OCI-M2 (cell line): ENCODE data around the gene AKAP12.

Experiments
- DNase-seq: peaks from one replicate; lab custom pipeline; 2025; ENCODE audit not compliant: unreplicated experiment; lab: John Stamatoyannopoulos, UW

AKAP12 gene

GRCh38 chr6:151233731-151234130 is 6.0 kb upstream of the AKAP12 start:
- no peak for DNase-seq

- DNase-seq = no peak
Observed at GRCh38 chr6:151236668-151237401, 2.9 kb upstream of the AKAP12 start.

- DNase-seq = no peak
Observed at GRCh38 chr6:151240036-151240685, 394 bp downstream of the AKAP12 start.

- DNase-seq = no peak
Observed at GRCh38 chr6:151240791-151241642, 1.2 kb downstream of the AKAP12 start.

GRCh38 chr6:151241853-151242252 is 2.1 kb downstream of the AKAP12 start:
- no peak for DNase-seq

GRCh38 chr6:151242420-151242861 is 2.7 kb downstream of the AKAP12 start:
- no peak for DNase-seq

GRCh38 chr6:151243481-151243880 is 3.7 kb downstream of the AKAP12 start:
- DNase-seq = no peak

- DNase-seq = no peak
Observed at GRCh38 chr6:151247490-151247889, 7.7 kb downstream of the AKAP12 start.

- no peak for DNase-seq
Observed at GRCh38 chr6:151248295-151248694, 8.5 kb downstream of the AKAP12 start.

GRCh38 chr6:151252634-151253033 is 12.9 kb downstream of the AKAP12 start:
- no peak for DNase-seq

- DNase-seq = no peak
Observed at GRCh38 chr6:151254451-151255081, 14.8 kb downstream of the AKAP12 start.

GRCh38 chr6:151255811-151256210 is 16.0 kb downstream of the AKAP12 start:
- no peak for DNase-seq

- no peak for DNase-seq
Observed at GRCh38 chr6:151257985-151258445, 18.2 kb downstream of the AKAP12 start.

- DNase-seq = no peak
Observed at GRCh38 chr6:151260205-151260604, 20.4 kb downstream of the AKAP12 start.

- no peak for DNase-seq
Observed at GRCh38 chr6:151263035-151263434, 23.3 kb downstream of the AKAP12 start.

- DNase-seq = no peak
Observed at GRCh38 chr6:151263967-151264366, 24.2 kb downstream of the AKAP12 start.

GRCh38 chr6:151265282-151265681 is 25.5 kb downstream of the AKAP12 start:
- no peak for DNase-seq

- DNase-seq = no peak
Observed at GRCh38 chr6:151269321-151269995, 29.7 kb downstream of the AKAP12 start.

GRCh38 chr6:151275121-151275520 is 35.4 kb downstream of the AKAP12 start:
- no peak for DNase-seq

- DNase-seq = no peak
Observed at GRCh38 chr6:151275566-151275965, 35.8 kb downstream of the AKAP12 start.
